GM21619 (cell line): ENCODE results near the gene ACBD3.

Experiments
- ATAC-seq: cut with Tn5 transposase; IDR thresholded peaks from one replicate; pipeline ENCODE4 v1.9.1; 2021; ENCODE audit not compliant: unreplicated experiment

ACBD3 gene

DNA sequence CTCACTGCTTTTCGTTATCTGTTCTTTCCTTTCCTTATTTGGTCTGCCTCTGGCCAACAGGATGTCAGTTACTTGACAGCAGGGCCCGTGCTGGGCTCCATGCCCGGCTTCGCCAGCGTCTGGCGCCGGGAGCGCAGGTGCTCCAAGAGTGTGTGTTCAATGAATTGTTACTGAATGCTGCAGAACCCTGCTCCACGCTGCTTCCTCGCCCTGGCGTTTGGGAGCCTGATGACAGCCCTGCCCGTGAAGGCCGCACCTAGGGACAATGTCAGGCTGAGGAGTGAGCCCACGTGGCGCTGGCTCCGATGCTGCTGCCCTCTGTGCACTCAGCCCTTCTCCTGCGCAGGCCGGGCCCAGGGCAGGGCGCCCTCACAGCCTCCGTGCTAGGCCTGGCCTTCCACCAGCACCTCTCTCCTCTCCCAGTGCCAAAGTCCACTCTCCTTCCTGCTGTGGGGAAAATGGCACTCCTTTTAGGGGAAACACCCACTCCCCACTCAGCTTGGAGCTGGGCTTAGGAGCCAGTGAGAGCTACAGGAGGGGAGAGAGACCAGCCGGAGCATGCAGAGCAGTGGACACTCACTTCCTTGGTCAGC, 51.4 kb downstream of the ACBD3 start:
- no peak for ATAC-seq

DNA sequence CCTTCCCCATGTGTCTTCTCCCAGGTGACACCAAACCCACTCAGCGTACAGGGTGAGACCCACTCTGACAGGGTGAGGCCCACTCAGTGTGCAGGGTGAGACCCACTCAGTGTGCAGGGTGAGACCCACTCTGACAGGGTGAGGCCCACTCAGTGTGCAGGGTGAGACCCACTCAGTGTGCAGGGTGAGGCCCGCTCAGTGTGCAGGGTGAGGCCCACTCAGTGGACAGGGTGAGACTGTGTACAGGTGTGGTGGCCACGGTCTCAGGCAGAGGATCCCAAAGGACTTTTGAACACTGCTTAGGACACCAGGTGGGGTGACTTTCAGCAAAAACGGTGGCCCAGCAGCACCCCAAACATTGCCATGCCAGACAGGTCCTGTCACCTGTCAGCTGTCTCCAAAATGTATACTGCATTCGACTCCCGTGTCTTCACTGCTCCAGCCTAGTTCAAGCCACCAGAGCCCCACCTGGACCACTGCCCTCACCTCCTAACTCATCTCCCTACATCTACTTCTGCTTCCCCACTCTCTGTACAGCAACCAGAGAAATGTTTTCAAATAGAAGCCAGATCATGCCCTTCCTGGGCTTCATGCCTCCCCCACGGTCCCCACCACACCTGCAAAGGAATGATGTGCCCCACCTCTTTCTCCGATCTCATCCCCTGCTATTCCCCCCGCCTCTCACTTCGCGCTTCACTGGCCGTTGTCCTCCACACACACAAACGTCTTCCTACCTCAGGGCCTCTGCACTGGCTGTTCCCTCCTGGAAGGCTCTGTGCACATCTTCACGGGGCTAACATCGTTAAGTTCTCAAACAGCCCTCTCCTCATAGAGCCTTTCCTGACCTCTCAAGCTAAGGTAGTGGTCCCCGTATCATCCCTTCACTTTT, 52.1 kb downstream of the ACBD3 start:
- ATAC-seq, result no peak

GRCh38 chr1:226133504-226134123, 52.9 kb downstream of the ACBD3 start:
- no peak for ATAC-seq

GRCh38 chr1:226132728-226133503, 53.6 kb downstream of the ACBD3 start:
- ATAC-seq, result peak; percentile 41

GRCh38 chr1:226131639-226132038, 54.9 kb downstream of the ACBD3 start:
- no peak for ATAC-seq

GRCh38 chr1:226129230-226129629, 57.3 kb downstream of the ACBD3 start:
- no peak for ATAC-seq

DNA sequence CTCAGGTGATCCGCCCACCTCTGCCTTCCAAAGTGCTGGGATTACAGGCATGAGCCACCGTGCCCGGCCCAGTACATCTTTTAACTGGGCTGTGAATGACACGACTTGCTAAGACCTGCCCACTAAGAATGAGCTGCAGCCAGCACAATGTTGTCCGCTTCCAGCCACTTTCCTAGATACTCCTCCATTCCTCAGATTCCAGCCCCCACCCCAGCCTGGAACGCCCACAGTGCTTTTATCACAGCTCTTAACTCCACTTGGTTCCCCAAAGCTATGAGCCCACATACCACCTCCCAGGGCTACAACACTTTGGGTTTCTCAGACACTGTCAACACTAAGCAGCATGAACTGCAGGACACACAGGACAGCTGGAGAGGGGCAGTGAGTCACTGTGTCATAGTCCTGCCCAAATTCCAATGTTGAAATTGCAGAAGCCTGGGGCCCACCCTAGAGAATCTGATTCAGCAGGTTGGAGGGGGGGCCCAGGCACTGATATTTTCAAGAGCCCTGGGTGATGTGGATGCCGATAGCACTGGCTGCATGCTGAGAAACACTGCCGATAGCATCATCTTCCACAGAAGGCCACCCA, 58.0 kb downstream of the ACBD3 start:
- ATAC-seq, result no peak

DNA sequence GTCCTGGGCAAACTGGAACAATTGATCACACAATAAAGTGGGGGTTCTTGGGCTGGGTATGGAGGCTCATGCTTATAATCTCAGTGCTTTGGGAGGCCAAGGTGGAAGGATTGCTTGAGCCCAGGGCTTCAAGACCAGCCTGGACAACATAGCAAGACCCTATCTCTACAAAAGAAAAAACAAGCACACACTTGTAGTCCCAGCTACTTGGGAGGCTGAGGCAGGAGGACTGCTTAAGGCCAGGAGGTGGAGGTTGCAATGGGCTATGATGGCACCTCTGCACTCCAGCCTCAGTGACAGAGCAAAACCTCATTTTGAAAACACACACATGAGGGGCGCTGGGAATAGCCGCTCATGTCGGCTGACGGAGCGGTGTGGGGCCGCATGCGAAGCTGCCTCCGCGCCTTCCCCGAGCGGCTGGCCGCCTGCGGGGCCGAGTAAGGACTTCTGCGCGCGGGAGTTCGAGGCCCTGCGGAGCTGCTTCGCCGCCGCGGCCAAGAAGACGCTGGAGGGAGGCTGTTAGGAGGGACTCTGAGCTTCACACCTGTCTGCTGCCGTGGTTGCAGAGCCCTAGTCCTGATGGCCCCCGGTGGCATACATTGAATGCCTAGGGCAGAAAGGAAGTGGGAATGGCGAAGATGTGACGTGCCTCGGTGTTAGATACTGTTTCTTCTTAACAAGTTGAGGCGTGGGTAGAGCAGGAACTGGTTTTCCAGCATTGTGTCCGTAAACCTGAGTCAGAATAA, 59.5 kb downstream of the ACBD3 start:
- ATAC-seq, result no peak

- ATAC-seq, result no peak
Observed at GRCh38 chr1:226125831-226126230, 60.7 kb downstream of the ACBD3 start.

DNA sequence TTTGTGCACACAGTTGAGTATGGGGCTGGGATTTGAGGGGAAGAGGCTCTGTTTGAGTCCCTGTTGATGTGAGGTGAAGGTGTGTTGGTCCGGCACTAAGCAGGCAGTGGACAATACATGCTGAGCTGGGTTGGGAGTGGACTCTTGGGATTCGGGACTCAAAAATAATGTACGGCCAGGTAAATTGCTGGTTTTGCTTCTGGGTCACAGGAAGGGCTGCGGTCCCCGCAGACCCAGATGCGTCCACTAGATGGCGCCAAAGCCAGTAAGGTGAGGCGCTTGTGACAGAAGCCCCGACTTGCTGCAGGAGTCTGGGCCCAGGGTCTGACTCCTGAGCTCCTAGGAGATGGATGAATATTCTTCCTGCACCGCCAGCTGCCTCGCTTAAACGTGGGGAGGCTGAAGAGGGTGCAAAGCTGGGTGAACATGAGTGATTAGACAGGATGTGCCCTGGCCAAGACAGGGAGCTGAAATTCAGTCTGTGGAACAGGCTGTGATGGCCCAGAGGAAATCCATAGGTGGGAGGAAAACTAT, 61.4 kb downstream of the ACBD3 start:
- peak; percentile 18 for ATAC-seq

- no peak for ATAC-seq
Observed at GRCh38 chr1:226123591-226124471, 62.7 kb downstream of the ACBD3 start.

DNA sequence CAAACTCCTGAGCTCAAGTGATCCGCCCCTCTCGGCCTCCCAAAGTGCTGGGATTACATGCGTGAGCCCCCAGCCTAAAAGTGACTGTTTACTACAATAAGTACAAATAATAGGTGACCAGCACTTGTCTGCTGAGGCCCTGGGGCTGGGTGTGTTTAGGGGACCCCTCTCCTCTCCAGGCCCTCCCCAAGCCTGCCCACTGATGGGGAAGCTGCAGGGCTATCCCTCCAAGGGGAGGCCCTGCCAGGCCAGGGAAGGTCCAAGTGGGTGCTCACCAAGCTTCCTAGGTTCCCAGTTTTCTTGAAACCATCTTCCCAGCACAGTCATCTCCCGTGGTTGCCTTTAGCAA, 63.4 kb downstream of the ACBD3 start:
- ATAC-seq, result no peak

DNA sequence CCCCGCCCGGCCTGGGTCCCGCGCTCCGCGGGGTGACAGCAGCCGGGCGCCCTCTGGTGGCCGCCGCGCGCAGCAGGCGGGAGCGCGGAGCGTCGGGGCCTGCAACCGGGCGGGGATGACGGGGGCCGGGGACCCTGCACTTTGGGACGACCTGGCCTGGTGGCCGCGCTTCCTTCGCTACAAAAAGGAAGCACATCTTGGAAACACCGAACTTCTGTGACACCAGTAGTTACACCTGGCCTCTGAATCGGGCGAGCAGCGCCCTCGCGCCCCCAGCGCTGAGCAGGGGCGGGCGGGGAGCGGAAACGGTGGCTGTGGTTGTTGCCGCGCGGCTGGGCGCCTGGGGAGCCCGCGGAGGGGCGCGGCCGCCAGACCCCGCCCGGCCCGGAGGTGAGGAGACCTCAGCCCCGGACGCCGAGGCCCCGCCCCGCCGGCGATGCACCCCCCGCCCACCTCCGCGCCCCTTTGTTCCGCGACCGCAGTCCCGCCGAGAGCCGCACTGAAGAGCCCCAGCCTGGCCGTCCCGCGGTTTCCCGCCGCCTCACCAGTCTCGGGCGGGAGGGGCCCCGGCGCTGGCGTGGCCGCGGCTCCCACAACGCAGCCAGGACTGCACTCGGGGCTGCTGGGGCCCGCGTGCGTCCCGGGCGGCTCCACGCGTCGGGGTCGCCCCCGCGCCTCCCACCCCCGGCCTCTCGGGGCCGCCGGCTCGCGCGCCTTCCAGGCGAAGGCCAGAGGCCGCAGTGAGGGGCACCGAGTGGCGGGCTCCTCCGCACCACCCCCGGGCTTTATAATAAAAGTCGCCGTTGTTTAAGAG, 64.7 kb downstream of the ACBD3 start:
- ATAC-seq, result peak; percentile 59

- no peak for ATAC-seq
Observed at GRCh38 chr1:226121049-226121586, 65.4 kb downstream of the ACBD3 start.

- no peak for ATAC-seq
Observed at GRCh38 chr1:226120398-226120797, 66.1 kb downstream of the ACBD3 start.

DNA sequence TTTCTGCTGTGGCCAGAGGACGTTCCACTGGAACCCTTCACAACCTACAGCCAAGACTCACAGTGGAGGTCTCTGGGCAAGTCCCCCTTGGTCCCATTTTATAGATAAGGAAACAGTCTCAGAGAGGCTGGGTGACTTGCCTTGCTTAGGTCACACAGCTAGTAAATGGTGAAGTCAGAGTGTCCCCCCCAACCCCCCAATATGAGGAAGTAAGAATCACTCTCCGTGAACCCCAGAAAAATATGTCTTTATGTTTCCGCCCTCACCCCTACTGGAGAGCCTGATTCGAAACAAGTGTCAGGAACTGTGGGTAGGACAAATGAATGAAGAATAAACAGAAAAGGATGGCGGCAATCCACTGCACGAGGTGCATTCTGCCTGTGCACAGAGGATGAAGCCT, 67.4 kb downstream of the ACBD3 start:
- ATAC-seq, result no peak

GRCh38 chr1:226118357-226118756, 68.2 kb downstream of the ACBD3 start:
- ATAC-seq, result no peak

DNA sequence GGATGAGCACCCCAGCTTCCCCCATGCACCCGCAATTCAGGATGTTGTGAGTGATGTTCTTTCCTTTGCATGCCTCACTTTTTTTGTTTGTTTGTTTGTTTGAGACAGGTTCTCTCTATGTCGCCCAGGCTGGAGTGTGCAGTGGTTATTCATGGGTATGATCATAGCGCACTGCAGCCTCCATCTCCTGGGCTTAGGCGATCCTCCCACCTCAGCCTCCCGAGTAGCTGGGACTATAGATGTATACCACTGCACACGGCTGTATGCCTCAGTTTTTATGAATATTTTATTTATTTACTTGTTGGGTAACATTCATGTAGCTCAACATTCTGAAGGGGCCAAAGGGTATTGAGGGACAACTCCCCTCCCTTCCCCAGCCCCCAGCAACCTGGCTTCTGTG, 69.2 kb downstream of the ACBD3 start:
- no peak for ATAC-seq
